ENCODE measurements around the gene CCND2.

GRCh38 chr12:4293299-4293965, 19.9 kb downstream of the CCND2 start:
- TF ChIP-seq NR1H2 (CRISPR knock-in tag; IDR thresholded peaks at IDR 0.05) (no peak), CTCF (IDR thresholded peaks at IDR 0.05) (no peak), ELF4 (CRISPR knock-in tag; IDR thresholded peaks at IDR 0.05; ENCODE audit: low read depth) (no peak), USF2 (CRISPR knock-in tag; IDR thresholded peaks at IDR 0.05) (no peak), ZNF138 (CRISPR knock-in tag; conservative IDR thresholded peaks at IDR 0.05) (no peak), ATF2 (CRISPR knock-in tag; IDR thresholded peaks at IDR 0.05; ENCODE audit: borderline replicate concordance, low read depth) (no peak)
- TF ChIP-seq, protein P1, sequence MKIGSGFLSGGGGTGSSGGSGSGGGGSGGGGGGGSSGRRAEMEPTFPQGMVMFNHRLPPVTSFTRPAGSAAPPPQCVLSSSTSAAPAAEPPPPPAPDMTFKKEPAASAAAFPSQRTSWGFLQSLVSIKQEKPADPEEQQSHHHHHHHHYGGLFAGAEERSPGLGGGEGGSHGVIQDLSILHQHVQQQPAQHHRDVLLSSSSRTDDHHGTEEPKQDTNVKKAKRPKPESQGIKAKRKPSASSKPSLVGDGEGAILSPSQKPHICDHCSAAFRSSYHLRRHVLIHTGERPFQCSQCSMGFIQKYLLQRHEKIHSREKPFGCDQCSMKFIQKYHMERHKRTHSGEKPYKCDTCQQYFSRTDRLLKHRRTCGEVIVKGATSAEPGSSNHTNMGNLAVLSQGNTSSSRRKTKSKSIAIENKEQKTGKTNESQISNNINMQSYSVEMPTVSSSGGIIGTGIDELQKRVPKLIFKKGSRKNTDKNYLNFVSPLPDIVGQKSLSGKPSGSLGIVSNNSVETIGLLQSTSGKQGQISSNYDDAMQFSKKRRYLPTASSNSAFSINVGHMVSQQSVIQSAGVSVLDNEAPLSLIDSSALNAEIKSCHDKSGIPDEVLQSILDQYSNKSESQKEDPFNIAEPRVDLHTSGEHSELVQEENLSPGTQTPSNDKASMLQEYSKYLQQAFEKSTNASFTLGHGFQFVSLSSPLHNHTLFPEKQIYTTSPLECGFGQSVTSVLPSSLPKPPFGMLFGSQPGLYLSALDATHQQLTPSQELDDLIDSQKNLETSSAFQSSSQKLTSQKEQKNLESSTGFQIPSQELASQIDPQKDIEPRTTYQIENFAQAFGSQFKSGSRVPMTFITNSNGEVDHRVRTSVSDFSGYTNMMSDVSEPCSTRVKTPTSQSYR (CRISPR knock-in tag; IDR thresholded peaks at IDR 0.05): no peak
- TF ChIP-seq, protein P2, sequence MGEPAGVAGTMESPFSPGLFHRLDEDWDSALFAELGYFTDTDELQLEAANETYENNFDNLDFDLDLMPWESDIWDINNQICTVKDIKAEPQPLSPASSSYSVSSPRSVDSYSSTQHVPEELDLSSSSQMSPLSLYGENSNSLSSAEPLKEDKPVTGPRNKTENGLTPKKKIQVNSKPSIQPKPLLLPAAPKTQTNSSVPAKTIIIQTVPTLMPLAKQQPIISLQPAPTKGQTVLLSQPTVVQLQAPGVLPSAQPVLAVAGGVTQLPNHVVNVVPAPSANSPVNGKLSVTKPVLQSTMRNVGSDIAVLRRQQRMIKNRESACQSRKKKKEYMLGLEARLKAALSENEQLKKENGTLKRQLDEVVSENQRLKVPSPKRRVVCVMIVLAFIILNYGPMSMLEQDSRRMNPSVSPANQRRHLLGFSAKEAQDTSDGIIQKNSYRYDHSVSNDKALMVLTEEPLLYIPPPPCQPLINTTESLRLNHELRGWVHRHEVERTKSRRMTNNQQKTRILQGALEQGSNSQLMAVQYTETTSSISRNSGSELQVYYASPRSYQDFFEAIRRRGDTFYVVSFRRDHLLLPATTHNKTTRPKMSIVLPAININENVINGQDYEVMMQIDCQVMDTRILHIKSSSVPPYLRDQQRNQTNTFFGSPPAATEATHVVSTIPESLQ (CRISPR knock-in tag; IDR thresholded peaks at IDR 0.05): no peak
- TF ChIP-seq, protein P3, sequence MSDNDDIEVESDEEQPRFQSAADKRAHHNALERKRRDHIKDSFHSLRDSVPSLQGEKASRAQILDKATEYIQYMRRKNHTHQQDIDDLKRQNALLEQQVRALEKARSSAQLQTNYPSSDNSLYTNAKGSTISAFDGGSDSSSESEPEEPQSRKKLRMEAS (CRISPR knock-in tag; IDR thresholded peaks at IDR 0.05): no peak
- TF ChIP-seq, protein P4, sequence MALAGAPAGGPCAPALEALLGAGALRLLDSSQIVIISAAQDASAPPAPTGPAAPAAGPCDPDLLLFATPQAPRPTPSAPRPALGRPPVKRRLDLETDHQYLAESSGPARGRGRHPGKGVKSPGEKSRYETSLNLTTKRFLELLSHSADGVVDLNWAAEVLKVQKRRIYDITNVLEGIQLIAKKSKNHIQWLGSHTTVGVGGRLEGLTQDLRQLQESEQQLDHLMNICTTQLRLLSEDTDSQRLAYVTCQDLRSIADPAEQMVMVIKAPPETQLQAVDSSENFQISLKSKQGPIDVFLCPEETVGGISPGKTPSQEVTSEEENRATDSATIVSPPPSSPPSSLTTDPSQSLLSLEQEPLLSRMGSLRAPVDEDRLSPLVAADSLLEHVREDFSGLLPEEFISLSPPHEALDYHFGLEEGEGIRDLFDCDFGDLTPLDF (CRISPR knock-in tag; IDR thresholded peaks at IDR 0.05): 0 out of 2 replicates have a peak, but pooled peaks have one; percentile 29
